ENCODE results near the gene TAGLN3.

TAGLN3 gene

DNA sequence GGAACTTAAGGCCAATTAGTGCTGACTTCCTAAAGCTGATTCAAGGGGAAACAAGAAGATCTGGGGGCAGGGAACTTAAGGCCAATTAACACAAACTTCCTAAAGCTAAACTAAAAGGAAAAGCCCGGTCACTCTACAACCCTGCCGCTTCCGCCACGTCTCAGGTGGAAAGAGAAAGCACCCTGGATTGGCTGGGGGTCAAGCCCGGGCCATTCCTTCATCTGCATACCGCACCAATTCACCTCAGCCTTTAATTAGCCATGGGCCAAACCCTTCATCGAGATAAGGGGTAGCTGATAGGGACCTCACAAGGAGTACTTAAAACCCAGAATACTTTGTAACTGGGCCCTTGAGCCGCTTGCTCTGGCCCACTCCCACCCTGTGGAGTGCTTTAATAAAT, 50.2 kb downstream of the TAGLN3 start:
- no peak for DNase-seq (ENCODE audit: low read depth in 3 of 3)

DNA sequence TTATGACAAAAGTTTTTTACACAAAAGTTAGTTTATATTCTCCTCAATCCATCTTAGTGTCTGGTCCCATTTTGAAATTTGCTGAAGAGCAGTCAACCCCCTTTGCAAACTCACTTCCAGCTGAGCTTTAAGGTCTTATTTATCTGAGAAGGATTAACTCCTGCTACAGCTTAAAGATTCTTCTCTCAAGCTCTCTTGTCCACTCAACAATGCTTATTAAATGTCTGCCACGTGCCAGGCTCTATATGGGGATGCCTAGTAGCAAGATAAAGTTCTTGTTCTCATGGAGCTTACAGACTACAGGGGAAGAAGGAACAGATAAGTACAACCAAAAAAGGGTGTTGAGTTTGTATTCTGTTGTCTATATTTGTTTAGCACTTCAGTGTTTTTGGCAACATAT, 54.5 kb downstream of the TAGLN3 start:
- DNase-seq (ENCODE audit: low read depth in 3 of 3) = no peak

DNA sequence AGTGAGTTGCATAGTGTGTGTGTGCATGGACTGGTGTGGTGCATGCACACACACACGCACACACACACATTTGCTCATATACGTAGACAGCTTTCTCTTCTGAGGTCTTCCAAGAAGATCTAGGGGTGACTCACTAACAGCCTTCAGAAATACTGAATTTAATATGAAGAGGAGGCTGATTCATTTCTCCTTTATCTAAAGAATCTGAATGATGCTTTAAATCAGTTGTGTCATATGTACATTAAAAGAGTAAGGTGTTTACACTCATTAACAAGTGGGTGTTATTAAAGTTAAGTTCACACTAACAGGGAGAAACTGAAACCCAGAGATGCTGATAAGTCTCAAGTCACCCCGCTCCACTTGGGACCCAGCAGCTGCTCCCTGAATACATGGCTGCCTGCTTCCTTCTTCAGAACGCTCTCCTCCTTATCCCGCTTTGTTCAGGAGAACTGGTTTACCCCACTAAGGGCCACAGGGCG, 57.8 kb downstream of the TAGLN3 start:
- no peak for DNase-seq (ENCODE audit: low read depth in 3 of 3)

DNA sequence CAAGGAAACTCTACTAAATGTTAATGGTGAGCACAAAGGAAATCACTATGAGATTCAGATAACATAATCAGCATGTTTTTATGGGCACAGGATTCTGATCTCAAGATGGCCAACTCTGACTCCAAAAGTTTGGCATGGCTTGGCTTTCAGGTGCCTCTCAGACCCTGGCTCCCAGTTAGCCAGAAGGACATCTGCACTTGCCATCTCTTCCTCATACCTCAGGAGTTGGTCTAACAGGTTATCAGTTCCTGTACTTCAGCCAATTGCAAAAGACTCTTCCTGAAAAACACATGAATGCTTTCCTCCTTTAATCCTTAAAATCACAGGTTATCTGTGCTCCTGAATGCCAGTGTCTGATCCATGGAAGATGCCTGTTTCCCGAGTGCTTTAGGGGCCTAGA, 60.8 kb downstream of the TAGLN3 start:
- DNase-seq (ENCODE audit: low read depth in 3 of 3) = no peak

DNA sequence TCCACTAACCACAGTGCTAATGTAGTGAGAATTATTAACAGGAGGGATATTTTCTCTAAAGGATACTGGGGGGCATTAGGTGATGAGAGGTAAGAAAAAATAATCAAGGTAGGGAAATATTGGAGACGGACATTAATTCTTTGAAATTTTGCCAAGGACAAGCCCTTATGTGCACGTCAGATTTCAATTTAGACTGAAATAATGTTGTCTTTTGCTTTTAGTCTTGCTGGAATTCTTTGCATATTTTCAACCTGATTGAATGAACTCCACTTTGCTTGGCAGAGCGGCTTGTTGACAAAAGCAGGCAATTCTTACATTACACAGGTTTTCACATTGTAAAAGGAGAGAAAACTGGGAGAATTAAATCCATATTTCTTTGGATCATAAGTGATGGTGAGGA, 62.4 kb downstream of the TAGLN3 start:
- no peak for DNase-seq (ENCODE audit: low read depth in 3 of 3)

All from stimulated activated CD4-positive, alpha-beta T cell treated with anti-CD3 and anti-CD28 coated beads, TNF-alpha, amount 100 ng/mL, for 48 hours (primary cell).